ENCODE measurements around the gene PTPN1.

Gene PTPN1

GRCh38 chr20:50555662-50556061, 45.5 kb downstream of the PTPN1 start:
- Histone ChIP-seq H3K4me1 (ENCODE audit: control insufficient read depth, insufficient read depth, low read length) (no peaks in the 10 kb centered on the region), H3K27ac (ENCODE audit: insufficient read depth, low read depth, low read length, poor library complexity, severe bottlenecking) (no peak overlapping the region), H3K36me3 (ENCODE audit: control insufficient read depth, insufficient read depth, low read length) (no peaks in the 10 kb centered on the region), H3K27me3 (ENCODE audit: control insufficient read depth, insufficient read depth, low read length, poor library complexity, severe bottlenecking) (no peaks in the 10 kb centered on the region), H3K4me3 (ENCODE audit: insufficient read depth, low read depth, low read length) (no peak overlapping the region), H3K9me3 (ENCODE audit: control insufficient read depth, low read length) (no peaks in the 10 kb centered on the region)
- WGBS, 2 experiments = 96% methylated on average over 5 of the region's 5 CpGs

DNA sequence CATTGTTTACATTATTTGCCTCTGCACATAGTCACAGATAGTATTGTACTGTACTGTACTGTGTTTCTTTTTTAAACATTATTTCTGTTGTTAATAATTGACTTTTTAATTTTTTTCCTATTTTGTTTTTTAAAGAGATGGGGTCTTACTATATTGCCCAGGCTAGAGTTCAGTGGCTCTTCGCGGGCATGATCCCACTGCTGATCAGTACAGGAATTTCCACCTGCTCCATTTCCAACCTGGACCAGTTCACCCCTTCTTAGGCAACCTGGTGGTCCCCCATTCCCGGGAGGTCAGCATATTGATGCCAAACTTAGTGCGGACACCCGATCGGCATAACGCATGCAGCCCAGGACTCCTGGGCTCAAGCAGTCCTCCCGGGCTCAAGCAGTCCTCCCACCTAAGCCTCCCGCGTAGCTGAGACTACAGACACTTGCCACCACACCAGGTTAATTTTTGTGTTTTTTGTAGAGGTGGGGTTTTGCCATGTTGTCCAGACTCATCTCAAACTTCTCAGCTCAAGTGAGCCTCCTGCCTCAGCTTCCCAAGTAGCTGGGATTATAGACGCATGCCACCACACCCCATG, 47.5 kb downstream of the PTPN1 start:
- 96 to 97% methylated on average over 11 of the region's 11 CpGs for WGBS, 2 experiments
- H3K36me3 ChIP-seq (ENCODE audit: control insufficient read depth, insufficient read depth, low read length) = peaks cover 5% of the 10 kb centered on the region
- no peaks in the 10 kb centered on the region for H3K4me1 ChIP-seq (ENCODE audit: control insufficient read depth, insufficient read depth, low read length)
- H3K4me3 ChIP-seq (ENCODE audit: insufficient read depth, low read depth, low read length) = no peak overlapping the region
- H3K9me3 ChIP-seq (ENCODE audit: control insufficient read depth, low read length) = no peaks in the 10 kb centered on the region
- no peaks in the 10 kb centered on the region for H3K27me3 ChIP-seq (ENCODE audit: control insufficient read depth, insufficient read depth, low read length, poor library complexity, severe bottlenecking)
- H3K27ac ChIP-seq (ENCODE audit: insufficient read depth, low read depth, low read length, poor library complexity, severe bottlenecking) = no peak overlapping the region

DNA sequence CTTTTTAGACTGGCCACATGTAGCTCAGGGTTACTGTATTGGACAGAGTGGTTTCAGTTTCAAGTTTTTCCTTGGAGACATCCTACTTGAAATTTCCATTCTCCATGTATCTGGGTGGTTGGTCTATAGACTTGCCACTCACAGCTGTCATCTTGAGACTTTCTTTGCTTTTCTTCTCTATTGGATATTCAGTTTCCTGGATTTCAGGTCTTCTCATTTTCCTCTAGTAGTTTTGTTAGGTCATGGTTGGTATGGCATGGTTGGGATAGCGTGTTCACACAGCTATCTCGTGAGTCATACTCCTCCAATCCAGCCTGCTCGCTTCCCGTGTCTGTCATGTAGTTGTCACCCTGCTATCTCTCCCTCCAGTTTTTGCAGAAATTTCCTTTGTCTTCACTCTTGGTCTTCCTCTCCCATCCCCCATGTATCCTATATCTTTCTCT, 48.3 kb downstream of the PTPN1 start:
- H3K4me3 ChIP-seq (ENCODE audit: insufficient read depth, low read depth, low read length) = no peak overlapping the region
- H3K27ac ChIP-seq (ENCODE audit: insufficient read depth, low read depth, low read length, poor library complexity, severe bottlenecking) = no peak overlapping the region
- H3K9me3 ChIP-seq (ENCODE audit: control insufficient read depth, low read length) = no peaks in the 10 kb centered on the region
- H3K27me3 ChIP-seq (ENCODE audit: control insufficient read depth, insufficient read depth, low read length, poor library complexity, severe bottlenecking) = no peaks in the 10 kb centered on the region
- H3K36me3 ChIP-seq (ENCODE audit: control insufficient read depth, insufficient read depth, low read length) = peaks cover 5% of the 10 kb centered on the region
- H3K4me1 ChIP-seq (ENCODE audit: control insufficient read depth, insufficient read depth, low read length) = no peaks in the 10 kb centered on the region
- 85 to 95% methylated on average over 4 of the region's 4 CpGs for WGBS, 2 experiments

- peaks cover 5% of the 10 kb centered on the region for H3K36me3 ChIP-seq (ENCODE audit: control insufficient read depth, insufficient read depth, low read length)
- H3K27me3 ChIP-seq (ENCODE audit: control insufficient read depth, insufficient read depth, low read length, poor library complexity, severe bottlenecking) = no peaks in the 10 kb centered on the region
- WGBS, 2 experiments = 93 to 95% methylated on average over 6 of the region's 6 CpGs
- no peak overlapping the region for H3K4me3 ChIP-seq (ENCODE audit: insufficient read depth, low read depth, low read length)
- no peaks in the 10 kb centered on the region for H3K4me1 ChIP-seq (ENCODE audit: control insufficient read depth, insufficient read depth, low read length)
- no peaks in the 10 kb centered on the region for H3K9me3 ChIP-seq (ENCODE audit: control insufficient read depth, low read length)
- H3K27ac ChIP-seq (ENCODE audit: insufficient read depth, low read depth, low read length, poor library complexity, severe bottlenecking) = no peak overlapping the region
These were observed 49.0 kb downstream of the PTPN1 start for GRCh38 chr20:50559149-50559548.

- WGBS, 2 experiments = 96% methylated on average over 7 to 8 of the region's 8 CpGs
- H3K27ac ChIP-seq (ENCODE audit: insufficient read depth, low read depth, low read length, poor library complexity, severe bottlenecking) = no peak overlapping the region
- H3K4me1 ChIP-seq (ENCODE audit: control insufficient read depth, insufficient read depth, low read length) = no peaks in the 10 kb centered on the region
- no peak overlapping the region for H3K4me3 ChIP-seq (ENCODE audit: insufficient read depth, low read depth, low read length)
- H3K27me3 ChIP-seq (ENCODE audit: control insufficient read depth, insufficient read depth, low read length, poor library complexity, severe bottlenecking) = no peaks in the 10 kb centered on the region
- H3K36me3 ChIP-seq (ENCODE audit: control insufficient read depth, insufficient read depth, low read length) = peaks cover 5% of the 10 kb centered on the region
- no peaks in the 10 kb centered on the region for H3K9me3 ChIP-seq (ENCODE audit: control insufficient read depth, low read length)
These were observed 49.9 kb downstream of the PTPN1 start for GRCh38 chr20:50559856-50560638.

- Histone ChIP-seq H3K27ac (ENCODE audit: insufficient read depth, low read depth, low read length, poor library complexity, severe bottlenecking) (no peak overlapping the region), H3K9me3 (ENCODE audit: control insufficient read depth, low read length) (no peaks in the 10 kb centered on the region), H3K36me3 (ENCODE audit: control insufficient read depth, insufficient read depth, low read length) (peaks cover 5% of the 10 kb centered on the region), H3K27me3 (ENCODE audit: control insufficient read depth, insufficient read depth, low read length, poor library complexity, severe bottlenecking) (no peaks in the 10 kb centered on the region), H3K4me1 (ENCODE audit: control insufficient read depth, insufficient read depth, low read length) (no peaks in the 10 kb centered on the region), H3K4me3 (ENCODE audit: insufficient read depth, low read depth, low read length) (no peak overlapping the region)
- WGBS, 2 experiments = 87 to 90% methylated on average over 5 of the region's 5 CpGs
These were observed 50.7 kb downstream of the PTPN1 start for GRCh38 chr20:50560867-50561266.

DNA sequence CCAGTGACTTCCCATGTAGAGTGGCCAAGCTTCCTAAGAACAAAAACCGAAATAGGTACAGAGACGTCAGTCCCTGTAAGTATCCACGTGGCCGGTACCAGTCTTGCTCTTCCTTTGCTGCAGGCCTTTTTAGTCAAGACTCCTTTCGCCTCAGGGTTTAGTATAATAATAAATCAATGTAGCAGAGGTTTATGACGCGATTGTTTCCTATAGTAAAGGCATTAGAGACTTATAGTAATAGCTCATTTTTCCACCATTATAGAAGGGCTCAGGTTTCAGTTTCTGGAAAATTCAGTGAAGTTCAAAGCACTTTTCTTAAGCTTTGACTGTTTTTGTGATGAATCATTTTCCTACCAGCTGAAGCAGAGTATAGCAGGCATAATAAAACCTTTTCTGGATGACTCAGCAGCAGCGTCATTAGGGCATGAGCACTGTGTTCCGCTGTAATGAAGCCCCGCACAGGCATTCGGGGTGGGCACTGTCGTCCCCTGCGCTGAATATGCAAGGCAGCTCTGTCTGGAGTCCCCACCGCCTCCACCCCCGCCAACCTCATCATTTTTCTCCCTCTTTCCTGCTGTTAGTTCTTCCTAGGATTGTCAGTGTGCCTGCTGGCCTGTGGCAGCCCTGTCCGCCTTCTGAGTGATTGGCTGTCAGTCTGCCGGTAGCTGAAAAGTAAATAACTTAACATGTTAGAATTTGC, 51.3 kb downstream of the PTPN1 start:
- H3K4me3 ChIP-seq (ENCODE audit: insufficient read depth, low read depth, low read length) = no peak overlapping the region
- H3K4me1 ChIP-seq (ENCODE audit: control insufficient read depth, insufficient read depth, low read length) = no peaks in the 10 kb centered on the region
- WGBS, 2 experiments = 80 to 87% methylated on average over 15 to 17 of the region's 17 CpGs
- H3K9me3 ChIP-seq (ENCODE audit: control insufficient read depth, low read length) = no peaks in the 10 kb centered on the region
- no peaks in the 10 kb centered on the region for H3K27me3 ChIP-seq (ENCODE audit: control insufficient read depth, insufficient read depth, low read length, poor library complexity, severe bottlenecking)
- H3K27ac ChIP-seq (ENCODE audit: insufficient read depth, low read depth, low read length, poor library complexity, severe bottlenecking) = no peak overlapping the region
- H3K36me3 ChIP-seq (ENCODE audit: control insufficient read depth, insufficient read depth, low read length) = peaks cover 5% of the 10 kb centered on the region

DNA sequence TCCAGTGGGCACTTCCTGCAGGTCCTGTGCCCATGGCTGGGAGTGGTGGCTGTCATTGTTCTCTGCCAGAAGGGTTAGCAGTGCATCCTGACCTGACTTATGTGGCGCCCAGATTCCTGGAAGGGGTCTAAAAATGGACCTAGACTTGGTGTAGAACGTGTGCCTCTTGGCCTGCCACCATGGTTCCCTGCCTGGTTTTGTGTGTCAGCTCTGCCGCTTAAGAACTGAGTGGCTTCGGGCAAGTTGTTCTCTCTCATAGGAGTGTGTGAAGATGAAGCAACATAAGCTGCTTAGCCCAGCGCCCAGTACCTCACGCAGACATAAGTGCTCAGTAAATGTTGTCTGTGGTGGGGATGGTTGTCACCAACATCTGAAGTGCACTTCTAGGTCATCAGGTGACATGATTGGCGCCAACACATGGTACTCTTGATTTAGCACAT, 52.1 kb downstream of the PTPN1 start:
- peaks cover 5% of the 10 kb centered on the region for H3K36me3 ChIP-seq (ENCODE audit: control insufficient read depth, insufficient read depth, low read length)
- 95 to 97% methylated on average over 7 of the region's 7 CpGs for WGBS, 2 experiments

GRCh38 chr20:50563133-50563944, 53.2 kb downstream of the PTPN1 start:
- no peak overlapping the region for H3K4me3 ChIP-seq (ENCODE audit: insufficient read depth, low read depth, low read length)
- H3K27me3 ChIP-seq (ENCODE audit: control insufficient read depth, insufficient read depth, low read length, poor library complexity, severe bottlenecking) = no peaks in the 10 kb centered on the region
- H3K36me3 ChIP-seq (ENCODE audit: control insufficient read depth, insufficient read depth, low read length) = peaks cover 5% of the 10 kb centered on the region
- no peaks in the 10 kb centered on the region for H3K9me3 ChIP-seq (ENCODE audit: control insufficient read depth, low read length)
- no peak overlapping the region for H3K27ac ChIP-seq (ENCODE audit: insufficient read depth, low read depth, low read length, poor library complexity, severe bottlenecking)
- no peaks in the 10 kb centered on the region for H3K4me1 ChIP-seq (ENCODE audit: control insufficient read depth, insufficient read depth, low read length)
- WGBS, 2 experiments = 96 to 97% methylated on average over 3 of the region's 3 CpGs

More for the DNA sequence above, 52.1 kb downstream of the PTPN1 start:
- H3K27ac ChIP-seq (ENCODE audit: insufficient read depth, low read depth, low read length, poor library complexity, severe bottlenecking) = no peak overlapping the region
- no peaks in the 10 kb centered on the region for H3K9me3 ChIP-seq (ENCODE audit: control insufficient read depth, low read length)
- H3K27me3 ChIP-seq (ENCODE audit: control insufficient read depth, insufficient read depth, low read length, poor library complexity, severe bottlenecking) = no peaks in the 10 kb centered on the region
- H3K4me3 ChIP-seq (ENCODE audit: insufficient read depth, low read depth, low read length) = no peak overlapping the region
- no peaks in the 10 kb centered on the region for H3K4me1 ChIP-seq (ENCODE audit: control insufficient read depth, insufficient read depth, low read length)
